Keratinocyte (primary cell): Measurements from ENCODE around the gene IL37.

Experiments used
- EZH2 ChIP-seq: IDR thresholded peaks from one replicate; pipeline ENCODE4 v1.6.1; 2012; ENCODE audit warnings: inconsistent platforms, mild to moderate bottlenecking, low read length, moderate library complexity
- TF ChIP-seq, protein P1 (sequence below), 3 experiments: IDR thresholded peaks in 1 of 3; conservative IDR thresholded peaks in 1 of 3; optimal IDR thresholded peaks in 1 of 3; 2 replicates in 2 of 3; 3 replicates in 1 of 3; pipeline versions ENCODE3 to v1.5.1; 2011; ENCODE audit warnings: low read length in 3 of 3, mild to moderate bottlenecking in 3 of 3, moderate library complexity in 2 of 3, control low read depth in 1 of 3, inconsistent platforms in 1 of 3; ENCODE audit not compliant: insufficient read depth in 2 of 3; ENCODE audit errors: extremely low read depth in 1 of 3

DNA sequence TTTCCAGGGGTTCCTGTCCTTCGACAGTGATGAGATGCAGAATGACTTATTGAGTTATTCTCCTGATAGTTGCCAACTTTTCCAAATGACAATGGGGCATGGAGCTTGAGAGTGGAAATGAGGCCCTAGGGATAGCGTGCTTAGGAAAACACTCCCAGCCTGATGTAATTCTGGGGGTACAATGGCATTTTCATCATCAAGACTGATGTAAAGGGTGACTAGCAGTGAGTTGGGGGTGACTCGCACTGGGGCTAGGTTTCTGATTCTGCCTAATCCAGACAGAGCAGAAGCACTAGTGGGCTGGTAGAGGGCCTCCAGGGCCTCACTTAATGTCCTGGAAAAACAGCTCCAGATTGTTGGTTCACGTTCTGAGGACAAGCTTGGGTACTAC, 34.0 kb upstream of the IL37 start:
- TF ChIP-seq, protein P1, sequence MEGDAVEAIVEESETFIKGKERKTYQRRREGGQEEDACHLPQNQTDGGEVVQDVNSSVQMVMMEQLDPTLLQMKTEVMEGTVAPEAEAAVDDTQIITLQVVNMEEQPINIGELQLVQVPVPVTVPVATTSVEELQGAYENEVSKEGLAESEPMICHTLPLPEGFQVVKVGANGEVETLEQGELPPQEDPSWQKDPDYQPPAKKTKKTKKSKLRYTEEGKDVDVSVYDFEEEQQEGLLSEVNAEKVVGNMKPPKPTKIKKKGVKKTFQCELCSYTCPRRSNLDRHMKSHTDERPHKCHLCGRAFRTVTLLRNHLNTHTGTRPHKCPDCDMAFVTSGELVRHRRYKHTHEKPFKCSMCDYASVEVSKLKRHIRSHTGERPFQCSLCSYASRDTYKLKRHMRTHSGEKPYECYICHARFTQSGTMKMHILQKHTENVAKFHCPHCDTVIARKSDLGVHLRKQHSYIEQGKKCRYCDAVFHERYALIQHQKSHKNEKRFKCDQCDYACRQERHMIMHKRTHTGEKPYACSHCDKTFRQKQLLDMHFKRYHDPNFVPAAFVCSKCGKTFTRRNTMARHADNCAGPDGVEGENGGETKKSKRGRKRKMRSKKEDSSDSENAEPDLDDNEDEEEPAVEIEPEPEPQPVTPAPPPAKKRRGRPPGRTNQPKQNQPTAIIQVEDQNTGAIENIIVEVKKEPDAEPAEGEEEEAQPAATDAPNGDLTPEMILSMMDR (optimal IDR thresholded peaks at IDR 0.05 in 1 of 3, IDR thresholded peaks at IDR 0.05 in 1 of 3, conservative IDR thresholded peaks at IDR 0.05 in 1 of 3; ENCODE audit: extremely low read depth in 1 of 3, insufficient read depth in 2 of 3, low read length in 3 of 3) = no peak
- no peak for TF ChIP-seq EZH2
